ENCODE data around the gene PPP1R26.

Gene PPP1R26

GRCh38 chr9:135488527-135488926 lies 8.9 kb downstream of the PPP1R26 start:
- no peak for DNase-seq

GRCh38 chr9:135489188-135489906 lies 9.8 kb downstream of the PPP1R26 start:
- no peak for DNase-seq

GRCh38 chr9:135490166-135490870 lies 10.7 kb downstream of the PPP1R26 start:
- DNase-seq, result no peak

GRCh38 chr9:135490980-135491464 lies 11.4 kb downstream of the PPP1R26 start:
- no peak for DNase-seq

- DNase-seq, result no peak
Measured at GRCh38 chr9:135491764-135492163, 12.2 kb downstream of the PPP1R26 start.

- DNase-seq, result no peak
Measured at GRCh38 chr9:135492886-135493669, 13.5 kb downstream of the PPP1R26 start.

GRCh38 chr9:135494791-135495559 lies 15.4 kb downstream of the PPP1R26 start:
- no peak for DNase-seq

- DNase-seq, result no peak
Measured at GRCh38 chr9:135498381-135499126, 19.0 kb downstream of the PPP1R26 start.

GRCh38 chr9:135499326-135500070 lies 19.9 kb downstream of the PPP1R26 start:
- DNase-seq, result peak; percentile 88 to 90

GRCh38 chr9:135500071-135500524 lies 20.5 kb downstream of the PPP1R26 start:
- no peak for DNase-seq

GRCh38 chr9:135500525-135501260 lies 21.1 kb downstream of the PPP1R26 start, which contains the start of gene MRPS2:
TSS of gene MRPS2 (plus strand) at chr9:135500682. CDS start at chr9:135500711, 29 bp downstream.
- DNase-seq, result peak; percentile 85 to 90

- DNase-seq, result peak; percentile 23 to 47
Measured at GRCh38 chr9:135501261-135502167, 21.9 kb downstream of the PPP1R26 start.

GRCh38 chr9:135502168-135502872 lies 22.7 kb downstream of the PPP1R26 start:
- DNase-seq, result no peak

GRCh38 chr9:135502873-135503321 lies 23.3 kb downstream of the PPP1R26 start:
- no peak for DNase-seq

- DNase-seq, result no peak
Measured at GRCh38 chr9:135503371-135504261, 24.0 kb downstream of the PPP1R26 start.

GRCh38 chr9:135504262-135505243 lies 25.0 kb downstream of the PPP1R26 start:
- peak; percentile 46 to 58 for DNase-seq

Measured in CD4-positive, alpha-beta T cell treated with Interferon alpha-2 for 1 hour (primary cell).